ENCODE results near the gene CADM1. TPM values are rescaled to one million over a fixed set of nuclear protein-coding genes. Genes with fewer than 3 reads are reported as not detected.

The CADM1 gene
- total and polyA plus RNA-seq, 10 donors: 1.4 to 18.8 (median 10.4) TPM

GRCh38 chr11:115276799-115277198 is 227.4 kb downstream of the CADM1 start:
- H3K27ac ChIP-seq: no peak overlapping the region
- no peaks in the 10 kb centered on the region for H3K36me3 ChIP-seq
- H3K4me3 ChIP-seq: no peak overlapping the region
- no peaks in the 10 kb centered on the region for H3K4me1 ChIP-seq
- H3K9me3 ChIP-seq: no peaks in the 10 kb centered on the region
- no peak for DNase-seq
- 92 to 96% (median 94%) methylated on average over 8 of the region's 8 CpGs for WGBS, 5 donors
- no peaks in the 10 kb centered on the region for H3K27me3 ChIP-seq (replicated peaks in 1 of 7)
- TF ChIP-seq POLR2AphosphoS5 (IDR thresholded peaks at IDR 0.05) (no peak), POLR2A (IDR thresholded peaks at IDR 0.05) (no peak), CTCF (IDR thresholded peaks at IDR 0.05 in 8 of 11, conservative IDR thresholded peaks at IDR 0.05 in 3 of 11) (no peak)
- intact Hi-C loops (cut with DNase I; ENCODE audit: low total_unique reads): no loop called here

DNA sequence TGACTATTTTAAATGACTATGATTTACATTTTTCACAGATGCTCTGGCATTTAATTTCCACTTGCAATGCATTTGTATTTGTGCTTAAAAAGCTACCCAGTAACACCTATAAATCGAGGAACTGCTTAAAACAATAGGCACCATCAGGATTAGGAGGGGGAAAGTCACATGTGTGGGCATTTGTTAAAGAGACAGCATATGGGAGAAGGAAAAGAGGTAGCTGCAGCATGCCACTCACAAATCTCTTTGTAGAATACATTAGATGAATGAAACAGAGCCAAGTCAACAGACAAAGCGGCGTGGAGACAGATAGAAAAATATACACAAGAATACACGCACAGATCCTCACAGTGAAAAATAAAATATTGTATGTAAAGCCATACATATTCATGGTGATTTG is 228.0 kb downstream of the CADM1 start:
- TF ChIP-seq POLR2AphosphoS5 (IDR thresholded peaks at IDR 0.05) (no peak), POLR2A (IDR thresholded peaks at IDR 0.05) (no peak), CTCF (IDR thresholded peaks at IDR 0.05 in 8 of 11, conservative IDR thresholded peaks at IDR 0.05 in 3 of 11) (no peak)
- 73 to 80% (median 74%) methylated on average over 4 of the region's 4 CpGs for whole genome bisulfite sequencing, 5 donors
- Histone ChIP-seq H3K4me3 (no peak overlapping the region), H3K9me3 (no peaks in the 10 kb centered on the region), H3K4me1 (no peaks in the 10 kb centered on the region), H3K27ac (no peak overlapping the region), H3K36me3 (no peaks in the 10 kb centered on the region), H3K27me3 (replicated peaks in 1 of 7) (no peaks in the 10 kb centered on the region)
- intact Hi-C loops (cut with DNase I; ENCODE audit: low total_unique reads): no loop called here
- DNase-seq: no peak

- Histone ChIP-seq H3K4me1 (no peaks in the 10 kb centered on the region), H3K9me3 (no peaks in the 10 kb centered on the region), H3K4me3 (no peak overlapping the region), H3K36me3 (no peaks in the 10 kb centered on the region), H3K27ac (no peak overlapping the region), H3K27me3 (replicated peaks in 1 of 7) (no peaks in the 10 kb centered on the region)
- no peak for TF ChIP-seq POLR2AphosphoS5 (IDR thresholded peaks at IDR 0.05)
- no peak for DNase-seq
- intact Hi-C loops (cut with DNase I; ENCODE audit: low total_unique reads): no loop called here
- WGBS, 5 donors: 83 to 91% (median 87%) methylated on average over 11 of the region's 11 CpGs
Measured at GRCh38 chr11:115275045-115275444, 229.2 kb downstream of the CADM1 start.

- Histone ChIP-seq H3K36me3 (no peaks in the 10 kb centered on the region), H3K4me3 (no peak overlapping the region), H3K9me3 (no peaks in the 10 kb centered on the region), H3K27ac (no peak overlapping the region), H3K4me1 (no peaks in the 10 kb centered on the region), H3K27me3 (replicated peaks in 1 of 7) (no peaks in the 10 kb centered on the region)
- TF ChIP-seq POLR2A (IDR thresholded peaks at IDR 0.05): no peak
- no peak for TF ChIP-seq POLR2AphosphoS5 (IDR thresholded peaks at IDR 0.05)
- TF ChIP-seq CTCF (IDR thresholded peaks at IDR 0.05 in 8 of 11, conservative IDR thresholded peaks at IDR 0.05 in 3 of 11): no peak
- no peak for DNase-seq
- 80 to 95% (median 86%) methylated on average over 4 of the region's 4 CpGs for WGBS, 5 donors
- intact Hi-C loops (cut with DNase I; ENCODE audit: low total_unique reads): no loop called here
Measured at GRCh38 chr11:115272925-115273324, 231.3 kb downstream of the CADM1 start.

GRCh38 chr11:115271643-115272042 is 232.6 kb downstream of the CADM1 start:
- H3K4me1 ChIP-seq: no peaks in the 10 kb centered on the region
- no peaks in the 10 kb centered on the region for H3K9me3 ChIP-seq
- no peak for TF ChIP-seq POLR2AphosphoS5 (IDR thresholded peaks at IDR 0.05)
- no peak for TF ChIP-seq POLR2A (IDR thresholded peaks at IDR 0.05)
- no peak for TF ChIP-seq CTCF (IDR thresholded peaks at IDR 0.05 in 8 of 11, conservative IDR thresholded peaks at IDR 0.05 in 3 of 11)
- intact Hi-C loops (cut with DNase I; ENCODE audit: low total_unique reads): no loop called here
- DNase-seq: no peak
- no peaks in the 10 kb centered on the region for H3K27me3 ChIP-seq (replicated peaks in 1 of 7)
- H3K27ac ChIP-seq: no peak overlapping the region
- no peaks in the 10 kb centered on the region for H3K36me3 ChIP-seq
- H3K4me3 ChIP-seq: no peak overlapping the region
